ENCODE results near the gene CTBP2. TPM values are rescaled to one million over a fixed set of nuclear protein-coding genes. Genes with fewer than 3 reads are reported as not detected.

The CTBP2 gene
- total RNA-seq, 2 experiments from 2014 or later = 0.17 TPM; not detected in 1

- ATAC-seq (ENCODE audit: poor library complexity) (no peak), DNase-seq (no peak)
- Histone ChIP-seq H3K36me3 (ENCODE audit: insufficient read depth, low read length) (no peaks in the 10 kb centered on the region), H3K27ac (ENCODE audit: low read depth in 1 of 2, low read length in 2 of 2) (no peak overlapping the region), H3K4me3 (ENCODE audit: low read length) (no peak overlapping the region), H3K9me3 (ENCODE audit: control insufficient read depth in 1 of 2, insufficient read depth in 1 of 2, low read length in 2 of 2) (peaks cover 0 to 5% of the 10 kb centered on the region in 2 experiments), H3K4me1 (ENCODE audit: insufficient read depth, low read length) (no peaks in the 10 kb centered on the region), H3K27me3 (ENCODE audit: control insufficient read depth in 1 of 2, insufficient read depth in 2 of 2, low read length in 2 of 2) (no peaks in the 10 kb centered on the region)
- Mint-ChIP-seq H3K4me1 (ENCODE audit: low read depth) (no peaks in the 10 kb centered on the region), H3K36me3 (ENCODE audit: low read depth) (no peaks in the 10 kb centered on the region), H3K9me3 (no peaks in the 10 kb centered on the region), H3K4me3 (no peak overlapping the region), H3K27ac (no peak overlapping the region), H3K27me3 (no peaks in the 10 kb centered on the region)
- ChIA-PET POLR2A (no interaction called here), CTCF (no interaction called here)
- intact Hi-C loops (cut with DNase I, micrococcal nuclease) = no loop called here
- TF ChIP-seq CTCF (IDR thresholded peaks at IDR 0.05) = no peak
These were observed 65.1 kb downstream of the CTBP2 start for GRCh38 chr10:125095228-125095627.

GRCh38 chr10:125094806-125095205, 65.6 kb downstream of the CTBP2 start:
- Mint-ChIP-seq H3K27ac (no peak overlapping the region), H3K36me3 (ENCODE audit: low read depth) (no peaks in the 10 kb centered on the region), H3K4me1 (ENCODE audit: low read depth) (no peaks in the 10 kb centered on the region), H3K9me3 (no peaks in the 10 kb centered on the region), H3K27me3 (no peaks in the 10 kb centered on the region), H3K4me3 (no peak overlapping the region)
- TF ChIP-seq CTCF (IDR thresholded peaks at IDR 0.05) = no peak
- Histone ChIP-seq H3K4me3 (ENCODE audit: low read length) (no peak overlapping the region), H3K4me1 (ENCODE audit: insufficient read depth, low read length) (no peaks in the 10 kb centered on the region), H3K36me3 (ENCODE audit: insufficient read depth, low read length) (no peaks in the 10 kb centered on the region), H3K27ac (ENCODE audit: low read depth in 1 of 2, low read length in 2 of 2) (no peak overlapping the region), H3K9me3 (ENCODE audit: control insufficient read depth in 1 of 2, insufficient read depth in 1 of 2, low read length in 2 of 2) (peaks cover 0 to 5% of the 10 kb centered on the region in 2 experiments), H3K27me3 (ENCODE audit: control insufficient read depth in 1 of 2, insufficient read depth in 2 of 2, low read length in 2 of 2) (peaks cover 0 to under 1% of the 10 kb centered on the region in 2 experiments)
- DNase-seq (peak in 1 of 14 experiments; percentile 2), ATAC-seq (ENCODE audit: poor library complexity) (no peak)
- intact Hi-C loops (cut with DNase I, micrococcal nuclease) = no loop called here
- CTCF ChIA-PET = no interaction called here
- POLR2A ChIA-PET = no interaction called here

GRCh38 chr10:125093974-125094705, 66.2 kb downstream of the CTBP2 start:
- no peak for ATAC-seq (ENCODE audit: poor library complexity)
- ChIA-PET POLR2A (no interaction called here), CTCF (no interaction called here)
- H3K4me1 ChIP-seq (ENCODE audit: insufficient read depth, low read length) = no peaks in the 10 kb centered on the region
- H3K27ac Mint-ChIP-seq = no peak overlapping the region
- no peak overlapping the region for H3K4me3 ChIP-seq (ENCODE audit: low read length)
- no peaks in the 10 kb centered on the region for H3K9me3 Mint-ChIP-seq
- TF ChIP-seq CTCF (IDR thresholded peaks at IDR 0.05) = no peak
- no peaks in the 10 kb centered on the region for H3K36me3 Mint-ChIP-seq (ENCODE audit: low read depth)
- peaks cover 0 to 5% of the 10 kb centered on the region in 2 experiments for H3K9me3 ChIP-seq (ENCODE audit: control insufficient read depth in 1 of 2, insufficient read depth in 1 of 2, low read length in 2 of 2)
- intact Hi-C loops (cut with DNase I, micrococcal nuclease) = no loop called here
- no peak for DNase-seq
- no peak overlapping the region for H3K27ac ChIP-seq (ENCODE audit: low read depth in 1 of 2, low read length in 2 of 2)
- H3K27me3 Mint-ChIP-seq = no peaks in the 10 kb centered on the region
- H3K4me3 Mint-ChIP-seq = no peak overlapping the region
- peaks cover 0 to 4% of the 10 kb centered on the region in 2 experiments for H3K27me3 ChIP-seq (ENCODE audit: control insufficient read depth in 1 of 2, insufficient read depth in 2 of 2, low read length in 2 of 2)
- H3K36me3 ChIP-seq (ENCODE audit: insufficient read depth, low read length) = no peaks in the 10 kb centered on the region
- H3K4me1 Mint-ChIP-seq (ENCODE audit: low read depth) = no peaks in the 10 kb centered on the region

Measured in CD4-positive, alpha-beta T cell (primary cell).